Stimulated activated naive CD8-positive, alpha-beta T cell treated with anti-CD3 and anti-CD28 coated beads, Interleukin-15, Interleukin-2, amounts not matched to agents 100 U/mL and 50 U/mL, for 24 hours (primary cell): ENCODE results near the gene ZMPSTE24.
"Not testable (repeated sequence)": the region's sequence is repeated elsewhere in the genome, so short reads cannot be mapped to it uniquely, and the experiment has no call there.

Source experiments
- ATAC-seq: fragments of 150-1000 bp; cut with Tn5 transposase; one replicate; pipeline ENCODE4 v1.10.0; 2021
- DNase-seq: peaks from one replicate; pipeline ENCODE4 v3.0.0; 2021

Gene ZMPSTE24

GRCh38 chr1:40318970-40319621, 61.1 kb downstream of the ZMPSTE24 start:
- ATAC-seq (no peak), DNase-seq (no peak)

DNA sequence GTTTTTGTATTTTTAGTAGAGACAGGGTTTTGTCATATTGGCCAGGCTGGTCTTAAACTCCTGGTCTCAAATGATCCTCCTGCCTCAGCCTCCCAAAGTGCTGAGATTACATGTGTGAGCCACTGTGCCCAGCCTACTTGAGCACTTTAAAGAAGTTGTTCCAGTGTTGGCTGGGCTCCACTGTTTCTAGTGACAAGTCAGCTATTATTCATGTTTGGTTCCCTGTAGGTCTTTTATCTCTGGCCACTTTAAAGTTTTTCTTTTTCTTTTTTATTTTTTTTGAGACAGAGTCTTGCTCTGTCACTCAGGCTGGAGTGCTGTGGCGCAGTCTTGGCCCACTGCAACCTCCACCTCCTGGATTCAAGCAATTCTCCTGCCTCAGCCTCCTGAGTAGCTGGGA, 73.4 kb downstream of the ZMPSTE24 start:
- DNase-seq, ATAC-seq: not testable (repeated sequence)

GRCh38 chr1:40332695-40333094, 74.7 kb downstream of the ZMPSTE24 start:
- no peak for DNase-seq
- ATAC-seq = no peak

GRCh38 chr1:40337443-40337842, 79.4 kb downstream of the ZMPSTE24 start:
- ATAC-seq = no peak

GRCh38 chr1:40338745-40339419, 80.8 kb downstream of the ZMPSTE24 start:
- ATAC-seq = peak; percentile 93
- peak; percentile 89 for DNase-seq

More at GRCh38 chr1:40337443-40337842, 79.4 kb downstream of the ZMPSTE24 start:
- DNase-seq = no peak

DNA sequence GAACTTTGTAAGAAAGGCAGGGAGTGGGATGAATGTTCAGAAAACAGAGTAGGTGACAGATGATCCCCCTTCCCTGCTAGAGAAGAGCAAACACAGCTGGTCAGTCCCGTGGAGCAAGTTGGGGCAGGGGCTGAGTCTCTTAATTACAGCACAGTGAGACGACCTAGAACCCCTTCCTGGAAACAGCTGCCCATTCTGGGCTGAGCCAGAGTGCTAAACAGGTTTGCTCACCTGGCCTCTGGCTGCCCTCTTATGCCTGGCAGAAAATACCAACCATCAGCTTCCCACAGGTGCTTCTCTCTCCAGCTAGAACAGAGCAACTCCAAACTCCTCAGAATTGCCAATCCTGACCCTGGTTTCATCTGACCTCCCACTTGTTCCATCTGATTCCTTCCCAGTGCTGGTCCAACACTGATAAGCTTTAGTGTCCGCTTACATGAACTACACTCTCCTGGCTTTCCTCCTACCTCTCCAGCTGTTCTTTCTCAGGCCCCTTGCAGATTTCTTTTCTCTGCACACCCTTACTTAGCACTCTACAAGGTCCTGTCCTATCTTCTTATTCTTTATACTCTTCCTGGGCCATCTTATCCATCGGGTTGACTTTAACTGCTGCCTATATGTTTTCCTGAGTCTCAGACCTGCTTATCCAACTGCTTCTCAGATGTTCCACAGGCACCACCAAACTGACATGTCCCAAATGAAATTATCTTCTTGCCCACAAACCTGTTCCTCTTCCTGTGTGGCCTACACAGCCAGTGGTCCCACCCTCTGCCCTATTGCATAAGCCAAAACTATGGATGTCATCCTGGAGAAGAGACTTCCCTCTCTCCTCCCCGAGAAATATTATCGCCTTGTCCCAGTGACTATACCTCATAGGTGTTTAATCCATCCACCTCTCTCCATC, 81.6 kb downstream of the ZMPSTE24 start:
- no peak for DNase-seq

GRCh38 chr1:40341491-40342380, 83.7 kb downstream of the ZMPSTE24 start:
- no peak for DNase-seq
- peak; percentile 9 for ATAC-seq

More for the DNA sequence above, 81.6 kb downstream of the ZMPSTE24 start:
- ATAC-seq = no peak

DNA sequence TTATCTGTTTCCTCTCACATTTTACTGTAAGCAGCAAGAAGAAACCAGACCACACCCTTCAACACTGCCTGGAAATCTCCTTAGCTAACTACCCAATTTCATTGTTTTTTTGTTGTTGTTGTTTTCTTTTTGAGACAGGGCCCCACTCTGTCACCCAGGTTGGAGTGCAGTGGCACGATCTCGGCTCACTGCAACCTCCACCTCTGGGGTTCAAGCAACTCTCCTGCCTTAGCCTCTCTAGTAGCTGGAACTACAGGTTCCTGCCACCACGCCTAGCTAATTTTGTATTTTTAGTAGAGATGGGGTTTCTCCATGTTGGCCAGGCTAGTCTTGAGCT, 84.3 kb downstream of the ZMPSTE24 start:
- not testable (repeated sequence) for ATAC-seq, DNase-seq
